ENCODE results near the gene GAS2.

Gene GAS2

DNA sequence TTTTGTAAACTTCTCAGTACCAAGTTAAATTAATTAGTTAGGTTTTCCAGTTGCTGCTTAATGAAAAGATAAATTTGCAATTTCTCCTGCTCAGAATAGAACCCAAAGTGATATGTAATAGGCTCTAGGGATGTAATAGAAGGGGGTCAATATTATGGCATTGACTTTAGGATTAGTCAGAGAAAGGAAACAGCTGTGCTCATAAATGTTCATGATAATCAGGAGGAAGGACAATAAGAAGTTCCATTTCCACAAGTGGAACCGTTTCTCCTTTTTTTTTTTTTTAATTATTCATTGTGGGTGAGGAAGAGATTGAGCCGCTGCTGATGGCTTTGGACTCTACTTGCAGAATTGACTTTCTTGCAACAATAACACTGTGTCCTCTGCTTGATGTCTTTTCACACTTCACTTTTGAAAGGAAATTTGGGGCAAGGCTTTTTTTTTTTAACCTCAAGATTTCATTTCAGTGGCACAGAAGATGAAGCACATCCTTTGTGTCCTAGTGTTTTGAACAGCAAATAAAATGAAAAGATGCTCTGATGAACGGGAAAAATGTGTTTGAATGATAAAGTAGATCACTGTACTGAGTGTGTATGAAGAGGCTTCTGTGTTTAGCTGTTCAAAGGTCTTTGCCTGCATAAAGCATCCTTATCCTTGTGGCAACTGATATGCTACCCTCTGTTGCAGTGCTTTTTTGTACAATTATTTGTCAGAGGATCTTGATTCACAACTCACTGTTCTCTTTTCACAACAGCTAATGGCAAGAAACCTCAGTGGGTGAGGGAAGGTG is 62.4 kb downstream of the GAS2 start:
- no peak for DNase-seq (ENCODE audit: low spot score)

- no peak for DNase-seq (ENCODE audit: low spot score)
Observed at GRCh38 chr11:22730319-22730718, 63.9 kb downstream of the GAS2 start.

DNA sequence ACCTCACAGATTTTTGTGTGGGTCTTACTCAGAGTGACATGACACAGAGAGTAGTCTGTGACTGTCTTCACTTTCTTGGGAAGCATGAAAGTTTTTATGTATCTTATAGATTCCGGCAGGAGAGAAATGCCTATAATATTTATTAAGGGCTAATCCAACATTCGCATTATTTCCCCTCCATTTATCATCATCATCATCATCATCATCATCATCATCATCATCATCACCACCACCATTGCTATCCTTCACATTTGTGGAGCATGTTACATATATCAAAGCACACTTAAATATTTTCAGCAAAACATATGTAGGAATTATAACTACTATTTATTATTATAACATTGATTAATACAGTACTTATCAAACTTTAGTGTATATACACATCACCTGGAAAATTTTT is 66.2 kb downstream of the GAS2 start:
- DNase-seq (ENCODE audit: low spot score): no peak

- DNase-seq (ENCODE audit: low spot score): no peak
Observed at GRCh38 chr11:22733475-22734248, 67.3 kb downstream of the GAS2 start.

GRCh38 chr11:22734628-22735345 is 68.4 kb downstream of the GAS2 start:
- DNase-seq (ENCODE audit: low spot score): no peak

DNA sequence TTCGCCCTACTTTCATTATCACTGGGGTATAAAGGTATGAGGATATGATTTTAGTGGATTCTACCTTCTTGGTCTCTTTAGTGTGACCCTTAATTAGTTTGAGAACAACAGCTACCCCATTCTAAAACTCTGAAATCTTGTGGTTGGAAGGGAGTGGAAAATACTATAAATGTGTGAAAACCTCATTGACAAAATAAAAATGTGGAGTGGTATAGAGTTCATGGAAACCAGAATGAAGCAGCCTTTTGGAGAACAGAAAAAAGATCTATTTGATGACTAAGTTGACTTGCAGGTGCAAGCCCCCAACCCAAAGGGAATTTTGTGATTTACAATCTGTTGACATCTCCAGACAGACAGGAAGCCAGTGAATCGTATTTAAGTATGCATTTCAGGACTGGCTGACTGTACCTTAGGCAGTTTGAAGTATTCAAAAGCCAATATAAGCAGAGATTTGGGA is 75.8 kb downstream of the GAS2 start:
- no peak for DNase-seq (ENCODE audit: low spot score)

DNA sequence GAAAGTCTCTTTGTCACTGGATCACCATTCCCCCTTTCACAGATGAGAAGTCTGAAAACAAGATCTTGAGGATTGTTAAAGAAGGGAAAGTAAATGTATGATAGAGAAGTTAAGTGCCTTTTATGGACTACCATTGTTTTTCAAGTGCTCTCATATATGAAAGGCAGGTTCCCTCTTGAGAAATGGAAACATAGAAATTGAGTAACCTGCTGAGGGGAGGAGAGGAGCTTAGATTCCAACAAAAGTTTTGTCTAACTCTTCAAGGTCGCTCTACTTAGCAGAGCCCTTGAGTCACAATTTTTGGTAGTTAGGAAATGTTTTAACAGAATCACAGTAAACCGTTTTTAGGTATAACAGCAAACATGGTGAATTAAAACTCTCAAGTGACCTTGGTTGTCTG is 83.1 kb downstream of the GAS2 start:
- DNase-seq (ENCODE audit: low spot score): no peak

GRCh38 chr11:22752908-22753310 is 86.5 kb downstream of the GAS2 start:
- no peak for DNase-seq (ENCODE audit: low spot score)

GRCh38 chr11:22753416-22753815 is 87.0 kb downstream of the GAS2 start:
- DNase-seq (ENCODE audit: low spot score): no peak

DNA sequence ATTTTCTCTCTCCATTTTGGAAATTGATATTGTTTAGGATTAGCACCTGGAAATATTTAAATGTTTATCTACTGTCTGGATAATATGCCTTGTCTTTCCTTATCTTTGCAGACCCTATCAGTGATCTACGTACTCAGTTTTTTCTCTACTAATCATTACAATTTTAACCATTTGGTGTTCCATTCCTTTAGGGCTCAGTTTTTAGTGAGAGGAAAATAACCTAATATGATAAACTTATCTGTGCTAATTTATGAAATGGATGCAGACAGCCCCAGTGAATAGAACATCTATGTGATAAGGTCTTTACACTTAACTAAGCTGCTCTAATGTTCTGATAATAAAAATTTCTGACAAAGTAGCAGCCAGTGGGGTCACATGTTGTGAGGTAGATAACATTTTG is 94.7 kb downstream of the GAS2 start:
- no peak for DNase-seq (ENCODE audit: low spot score)

DNA sequence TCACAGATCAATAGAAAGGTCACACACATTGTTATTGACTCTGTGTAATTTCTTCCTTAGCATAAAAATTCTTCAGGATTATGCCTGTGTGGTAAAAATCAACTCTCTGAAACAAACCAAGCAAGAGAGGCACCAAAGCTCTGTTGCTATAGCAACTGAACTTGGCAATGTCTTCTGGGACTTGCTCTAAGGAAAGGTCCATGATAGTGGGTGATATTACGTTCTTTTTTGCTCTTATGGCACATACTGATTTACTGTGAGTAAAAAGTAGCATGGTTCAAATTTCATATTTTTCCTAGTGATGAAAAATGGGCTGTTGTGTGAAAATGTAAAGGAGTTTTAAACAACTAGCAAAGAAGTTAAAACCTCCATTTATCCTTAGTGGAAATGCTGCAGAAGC is 96.8 kb downstream of the GAS2 start:
- DNase-seq (ENCODE audit: low spot score): no peak

DNA sequence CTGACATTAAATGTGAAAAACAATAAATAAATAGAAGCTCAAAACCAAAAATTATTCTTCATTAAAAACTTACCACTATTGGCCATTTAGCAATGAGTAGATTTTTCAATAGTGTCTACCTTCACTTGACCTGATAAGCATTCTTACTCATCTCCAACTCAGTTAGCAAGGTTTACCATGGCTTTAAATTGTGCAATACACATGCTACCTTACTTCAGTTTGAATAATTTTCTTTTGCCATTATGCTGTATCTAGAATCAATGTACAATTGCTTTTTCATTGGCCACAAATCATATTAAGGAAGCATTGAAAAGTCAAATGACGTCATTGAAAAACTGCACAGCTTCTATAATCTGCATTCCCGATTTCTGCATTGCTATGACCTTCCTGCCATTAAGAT is 98.3 kb downstream of the GAS2 start:
- no peak for DNase-seq (ENCODE audit: low spot score)

DNA sequence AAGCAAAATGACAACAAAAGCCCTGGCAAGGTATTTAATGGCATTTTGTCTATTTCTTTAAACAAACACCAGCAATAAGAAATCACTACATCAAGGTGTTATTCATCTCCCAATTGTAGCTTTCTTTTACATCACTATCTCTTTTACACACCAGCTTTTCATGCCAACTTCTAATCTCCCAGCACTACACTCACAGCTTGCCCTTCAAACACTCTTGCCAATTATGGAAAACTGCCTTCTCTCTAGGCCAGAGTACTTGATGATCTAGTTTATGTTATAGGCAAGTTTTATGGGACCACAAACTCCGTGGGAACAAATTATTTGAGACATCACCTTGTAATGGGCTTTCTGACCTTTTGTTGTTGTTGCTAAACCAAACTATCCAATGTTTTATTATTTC is 101.9 kb downstream of the GAS2 start:
- no peak for DNase-seq (ENCODE audit: low spot score)

DNA sequence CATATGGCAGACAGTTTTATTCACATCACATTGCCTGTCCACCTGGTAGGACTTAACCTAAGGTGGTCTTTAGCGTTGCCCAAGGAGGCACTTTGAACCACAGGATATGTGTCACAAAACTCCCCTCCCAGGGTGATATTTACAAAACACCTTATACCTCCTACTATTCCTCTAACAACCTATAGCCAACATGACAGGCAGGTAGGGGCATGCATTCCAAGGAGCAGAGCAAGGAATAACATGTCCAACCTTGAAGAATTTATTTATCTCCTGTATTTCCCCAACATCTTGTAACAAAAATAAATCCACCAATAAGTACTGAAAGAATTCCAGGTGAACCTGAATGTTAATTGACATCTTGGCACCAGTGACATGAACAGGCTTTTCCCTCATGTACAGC is 102.7 kb downstream of the GAS2 start:
- no peak for DNase-seq (ENCODE audit: low spot score)

- DNase-seq (ENCODE audit: low spot score): no peak
Observed at GRCh38 chr11:22774716-22775115, 108.3 kb downstream of the GAS2 start.

DNA sequence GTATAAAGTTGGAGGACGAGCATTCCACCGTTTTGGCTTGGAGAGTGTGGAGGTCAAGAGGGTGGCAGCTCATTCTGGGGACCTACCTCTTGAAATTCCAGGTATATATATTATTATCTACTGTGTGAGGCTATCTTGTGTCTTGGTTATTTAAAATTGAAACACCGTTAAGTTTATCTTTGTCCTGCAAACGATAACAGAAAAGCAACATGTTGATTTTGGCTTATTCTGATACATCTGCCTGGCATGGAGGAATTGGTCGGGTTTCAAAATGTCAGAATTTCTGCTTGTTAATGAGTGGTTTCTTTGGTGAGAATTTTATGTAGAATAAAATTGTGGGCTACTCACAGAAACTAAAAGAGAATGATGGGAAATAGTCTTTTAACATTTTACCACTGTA is 108.8 kb downstream of the GAS2 start:
- DNase-seq (ENCODE audit: low spot score): no peak

DNA sequence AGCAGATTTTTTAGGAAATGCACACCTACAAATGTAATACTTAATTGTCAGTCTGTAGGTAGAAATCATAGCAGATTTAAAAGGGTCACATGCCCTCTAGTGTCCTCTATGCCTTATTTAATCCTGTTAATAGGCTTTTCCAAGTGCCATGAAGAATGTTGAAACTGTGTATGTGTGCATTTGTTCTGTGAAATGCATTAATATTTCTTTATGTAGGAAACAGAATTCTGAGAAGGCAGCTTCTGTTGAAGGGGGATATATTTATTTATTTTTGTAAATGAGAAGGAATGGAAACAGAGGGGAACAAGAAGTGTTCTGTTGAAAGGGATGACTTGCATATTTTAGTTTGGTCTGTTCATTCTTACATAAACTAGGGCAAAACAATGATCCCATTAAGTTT is 112.2 kb downstream of the GAS2 start:
- DNase-seq (ENCODE audit: low spot score): no peak

GRCh38 chr11:22779850-22780249 is 113.4 kb downstream of the GAS2 start:
- DNase-seq (ENCODE audit: low spot score): no peak

DNA sequence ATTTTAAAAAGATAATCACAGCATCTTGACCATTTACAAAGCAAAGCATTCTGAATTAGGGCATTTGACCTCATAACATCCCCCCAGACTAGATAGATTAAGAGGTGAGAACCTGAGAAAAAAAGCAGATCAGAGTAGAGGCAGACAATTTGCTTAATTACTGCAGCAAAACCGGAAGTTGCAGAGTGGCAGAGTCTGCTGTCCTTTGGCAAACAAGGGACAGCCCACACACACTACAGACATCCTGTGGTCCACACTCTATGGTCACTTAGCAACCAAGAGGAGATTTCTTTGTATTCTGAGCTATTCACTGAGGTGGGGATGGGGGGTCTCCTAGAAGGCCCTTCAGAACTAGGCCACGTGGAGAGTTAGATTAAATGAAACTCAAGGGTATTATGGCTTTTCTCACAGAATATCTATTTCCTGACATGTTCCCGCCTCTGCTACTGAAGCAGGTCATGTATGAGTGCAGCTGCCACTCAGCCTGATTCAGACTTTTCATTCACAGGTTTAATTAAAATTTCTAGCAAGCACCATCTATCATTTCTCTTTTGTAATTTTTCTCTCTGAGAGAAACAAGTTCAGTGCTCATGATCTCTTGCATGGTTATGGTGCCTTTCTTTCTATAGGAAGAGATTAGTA is 114.7 kb downstream of the GAS2 start:
- no peak for DNase-seq (ENCODE audit: low spot score)

DNA sequence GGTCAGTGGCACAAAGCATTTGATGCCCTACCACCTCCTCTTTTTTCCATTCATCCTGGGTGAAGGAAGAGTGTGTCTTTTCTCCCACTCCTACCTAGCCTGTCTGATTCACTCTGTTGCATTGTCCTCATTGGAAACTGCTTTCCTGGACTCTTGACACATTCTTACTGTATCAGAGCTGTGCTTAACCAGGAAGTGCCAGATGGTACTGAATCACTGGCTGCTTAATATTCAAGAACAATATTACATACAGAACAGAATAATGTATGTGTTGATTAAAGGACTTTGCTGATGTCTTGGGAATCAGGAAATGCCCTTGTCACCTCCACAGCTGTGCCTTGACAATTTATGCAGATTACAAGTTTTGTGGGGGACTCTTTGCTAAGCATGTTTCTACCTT is 118.8 kb downstream of the GAS2 start:
- DNase-seq (ENCODE audit: low spot score): no peak

- no peak for DNase-seq (ENCODE audit: low spot score)
Observed at GRCh38 chr11:22786475-22786874, 120.1 kb downstream of the GAS2 start.

GRCh38 chr11:22787055-22787454 is 120.6 kb downstream of the GAS2 start:
- no peak for DNase-seq (ENCODE audit: low spot score)
